ENCODE results near the gene BCO2. TPM values are rescaled to one million over a fixed set of nuclear protein-coding genes. Genes with fewer than 3 reads are reported as not detected.
A peak's percentile ranks its signal among the peaks of the same experiment; 100 is the strongest.

The BCO2 gene
- total and polyA plus RNA-seq, 2 experiments from 2014 or later: 0.63 to 1.1 TPM

- H3K4me3 ChIP-seq: no peak within 1 kb of the TSS
- no peaks in the 10 kb centered on the region for H3K9me3 Mint-ChIP-seq
These were observed 11.2 kb upstream of the BCO2 start, which contains the start of gene IL18 for GRCh38 chr11:112163875-112164685. TSS of gene IL18 (minus strand) at chr11:112164094. CDS start at chr11:112155053, 9,041 bp downstream.

More at GRCh38 chr11:112163875-112164685, 11.2 kb upstream of the BCO2 start, which contains the start of gene IL18:
- H3K27ac Mint-ChIP-seq: 0 out of 2 replicates have a peak within 1 kb of the TSS, but pooled peaks have one; percentile 15
- H3K36me3 Mint-ChIP-seq (ENCODE audit: low read depth): no peaks in the 10 kb centered on the region
- H3K27ac ChIP-seq (ENCODE audit: low read depth): no peak within 1 kb of the TSS
- 0 out of 3 replicates have a peak within 1 kb of the TSS, but pooled peaks have one; percentile 12 for H3K4me3 Mint-ChIP-seq
- H3K4me1 ChIP-seq (ENCODE audit: insufficient read depth): no peaks in the 10 kb centered on the region
- H3K4me1 Mint-ChIP-seq: peaks cover 7% of the 10 kb centered on the region
- DNase-seq (ENCODE audit: low spot score) (peak; percentile 69), ATAC-seq (peak; percentile 99)
- H3K9me2 ChIP-seq (ENCODE audit: insufficient read depth): no peaks in the 10 kb centered on the region
- 0 out of 2 replicates have a peak within 1 kb of the TSS, but pooled peaks have one; percentile 15 for H3K4me2 ChIP-seq
- TF ChIP-seq ZNF114 (CRISPR knock-in tag; IDR thresholded peaks at IDR 0.05) (no peak), ZNF462 (CRISPR knock-in tag; IDR thresholded peaks at IDR 0.05) (no peak), REST (IDR thresholded peaks at IDR 0.05; ENCODE audit: unreplicated experiment) (no peak), EZH2phosphoT487 (IDR thresholded peaks at IDR 0.05; ENCODE audit: unreplicated experiment) (no peak), CTCF (conservative IDR thresholded peaks at IDR 0.05; ENCODE audit: low read depth in 2 of 2) (no peak), ETS1 (IDR thresholded peaks at IDR 0.05) (no peak), STAT1 (IDR thresholded peaks at IDR 0.05; ENCODE audit: unreplicated experiment) (no peak), EZH2 (IDR thresholded peaks at IDR 0.05; ENCODE audit: low read depth, unreplicated experiment) (no peak), JUNB (IDR thresholded peaks at IDR 0.05; ENCODE audit: unreplicated experiment) (no peak), NANOG (IDR thresholded peaks at IDR 0.05; ENCODE audit: borderline replicate concordance) (no peak), CREB1 (CRISPR knock-in tag; IDR thresholded peaks at IDR 0.05; ENCODE audit: low read depth) (no peak)
- peaks cover 7% of the 10 kb centered on the region for H3K27me3 Mint-ChIP-seq (ENCODE audit: insufficient read depth, low read depth, poor library complexity)
- no peaks in the 10 kb centered on the region for H4K20me1 ChIP-seq (replicated peaks; ENCODE audit: insufficient read depth)
- H3K79me2 ChIP-seq (replicated peaks; ENCODE audit: insufficient read depth): no peaks in the 10 kb centered on the region
- no peaks in the 10 kb centered on the region for H3K36me3 ChIP-seq (ENCODE audit: insufficient read depth)
- H3F3A ChIP-seq (replicated peaks; ENCODE audit: low read depth): no peaks in the 10 kb centered on the region
- H3K27me3 ChIP-seq (ENCODE audit: insufficient read depth): no peaks in the 10 kb centered on the region
- peak within 1 kb of the TSS; percentile 95 for H2AFZ ChIP-seq

All from GM23338 (cell line).